Measurements from ENCODE around the gene OR6Y1. TPM values are rescaled to one million over a fixed set of nuclear protein-coding genes. Genes with fewer than 3 reads are reported as not detected.
A peak's percentile ranks its signal among the peaks of the same experiment; 100 is the strongest.

OR6Y1 gene
- total RNA-seq = not detected
- long read RNA-seq = 0 reads

GRCh38 chr1:158554352-158554751 is at the start of gene OR6Y1:
TSS of gene OR6Y1 (minus strand) at chr1:158554405. CDS start at chr1:158548105, 6,300 bp downstream.
- DNase-seq (no peak), ATAC-seq (peak; percentile 56)
- intact Hi-C loops (cut with micrococcal nuclease) = no loop called here

- no peak for ATAC-seq
- DNase-seq = no peak
- intact Hi-C loops (cut with micrococcal nuclease) = no loop called here
Observed at GRCh38 chr1:158600735-158601134, 46.5 kb upstream of the OR6Y1 start.

- DNase-seq = no peak
- ATAC-seq = no peak
- intact Hi-C loops (cut with micrococcal nuclease) = no loop called here
Observed at GRCh38 chr1:158586942-158587341, 32.7 kb upstream of the OR6Y1 start.

DNA sequence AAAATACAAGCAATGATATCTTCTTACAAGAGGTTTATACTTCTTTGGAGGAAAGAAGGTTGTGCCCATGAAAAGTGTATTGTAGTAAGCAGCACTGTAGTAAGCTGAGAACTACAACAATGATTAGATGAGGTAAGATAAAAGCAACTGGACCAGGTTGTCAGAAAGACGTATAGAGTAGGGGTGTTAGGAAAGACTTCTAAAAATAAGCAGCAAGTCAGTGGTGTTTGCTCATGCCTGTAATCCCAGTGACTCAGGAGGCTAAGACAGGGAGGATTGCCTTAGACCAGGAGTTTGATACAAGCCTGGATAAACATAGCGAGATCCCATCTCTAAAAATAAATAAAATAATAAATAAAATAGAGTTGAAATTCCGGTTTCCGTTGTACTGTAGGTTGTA is 29.8 kb upstream of the OR6Y1 start:
- DNase-seq = no peak
- intact Hi-C loops (cut with micrococcal nuclease) = no loop called here
- no peak for ATAC-seq

- DNase-seq = no peak
- intact Hi-C loops (cut with micrococcal nuclease) = no loop called here
- no peak for ATAC-seq
Observed at GRCh38 chr1:158579733-158580132, 25.5 kb upstream of the OR6Y1 start, which contains the start of gene OR10X1. TSS of gene OR10X1 (minus strand) at chr1:158579899. CDS start at chr1:158579899, 0 bp downstream.

- intact Hi-C loops (cut with micrococcal nuclease) = no loop called here
- no peak for ATAC-seq
- DNase-seq = no peak
Observed at GRCh38 chr1:158577561-158577960, 23.4 kb upstream of the OR6Y1 start.

GRCh38 chr1:158572226-158572625 is 18.0 kb upstream of the OR6Y1 start:
- ATAC-seq (no peak), DNase-seq (no peak)
- intact Hi-C loops (cut with micrococcal nuclease) = no loop called here

DNA sequence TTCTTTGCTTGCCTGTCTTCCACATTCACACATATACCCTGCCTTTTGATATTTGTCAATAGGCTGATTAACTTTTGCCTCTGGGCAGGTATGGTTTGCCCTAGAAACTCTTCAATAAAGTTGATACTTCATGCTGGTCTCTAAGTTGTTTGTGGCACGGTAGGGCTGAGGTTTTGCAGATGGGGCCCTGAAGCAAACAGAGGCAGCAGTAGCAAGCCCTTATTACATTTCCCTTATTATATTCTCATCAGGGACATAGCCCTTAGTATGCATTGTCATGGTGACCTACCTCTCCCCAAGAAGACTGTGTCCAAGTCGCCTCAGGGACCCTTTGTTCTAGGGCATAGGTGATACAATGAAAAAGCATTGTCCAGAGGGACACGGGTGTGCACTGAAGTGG is 16.3 kb upstream of the OR6Y1 start, which contains the start of gene OR6P1:
Gene OR6P1, minus strand, starts transcription at position 101 of the 400 bp plus-strand sequence. CDS start 6,976 bp downstream, outside the sequence.
- intact Hi-C loops (cut with micrococcal nuclease) = no loop called here
- no peak for ATAC-seq
- no peak for DNase-seq

GRCh38 chr1:158564608-158565007 is 10.4 kb upstream of the OR6Y1 start:
- ATAC-seq (no peak), DNase-seq (no peak)
- intact Hi-C loops (cut with micrococcal nuclease) = no loop called here

DNA sequence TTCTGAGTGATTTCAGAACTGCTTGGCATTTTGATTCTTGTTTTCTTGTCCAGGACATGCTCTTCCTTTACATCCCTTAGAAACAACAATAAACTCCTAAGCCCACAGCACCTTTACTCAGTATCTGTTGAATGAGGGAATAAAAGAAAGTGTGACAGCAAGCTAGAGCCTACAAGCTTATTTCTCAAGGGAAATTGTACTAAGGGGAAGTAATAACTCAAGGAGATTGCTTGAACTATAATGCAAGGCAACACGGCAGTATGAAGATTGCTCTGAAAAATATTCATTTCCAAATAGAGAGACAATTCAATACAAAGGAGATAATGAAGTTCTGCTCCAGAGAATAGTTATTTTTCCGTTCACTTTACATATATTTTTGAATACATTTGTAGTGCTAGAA is 9.6 kb upstream of the OR6Y1 start:
- intact Hi-C loops (cut with micrococcal nuclease) = no loop called here
- ATAC-seq (no peak), DNase-seq (no peak)

DNA sequence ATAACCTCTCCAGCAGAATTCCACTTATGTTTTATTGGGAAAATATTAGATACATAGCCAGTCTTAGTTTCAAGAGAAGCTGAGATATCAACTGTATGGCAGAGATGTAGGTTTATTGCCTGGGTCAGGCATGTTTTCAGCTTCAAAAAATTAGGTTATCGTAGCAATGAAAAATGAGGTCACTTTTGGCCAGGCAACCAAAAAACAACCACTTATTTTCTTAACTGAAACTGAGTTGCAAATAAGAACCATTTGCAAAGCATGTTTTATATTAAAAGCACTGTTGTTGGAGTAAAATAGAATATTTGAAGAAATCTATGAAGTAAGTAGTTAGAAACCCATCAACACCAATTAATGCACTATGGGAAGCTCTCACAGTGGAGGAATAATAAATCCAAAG is 5.5 kb upstream of the OR6Y1 start:
- intact Hi-C loops (cut with micrococcal nuclease) = no loop called here
- ATAC-seq = no peak
- no peak for DNase-seq

GRCh38 chr1:158552296-158552695 is 1.9 kb downstream of the OR6Y1 start:
- peak; percentile 23 for ATAC-seq
- no peak for DNase-seq
- intact Hi-C loops (cut with micrococcal nuclease) = no loop called here

DNA sequence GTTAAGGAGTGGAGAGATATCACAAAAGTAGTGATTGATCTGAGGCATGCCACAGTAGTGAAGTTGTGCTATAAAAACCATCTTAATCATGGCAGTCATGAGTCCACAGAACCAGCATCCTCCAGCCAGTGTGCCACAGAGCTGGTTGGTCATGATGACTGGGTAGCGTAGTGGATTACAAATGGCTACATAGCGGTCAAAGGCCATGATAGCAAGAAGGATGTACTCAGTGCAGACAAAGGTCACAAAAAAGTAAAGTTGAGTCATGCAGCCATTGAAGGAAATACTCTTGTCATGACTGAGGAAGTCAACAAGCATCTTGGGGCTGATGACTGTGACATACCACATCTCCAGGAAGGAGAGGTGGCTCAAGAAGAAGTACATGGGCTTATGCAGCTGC is 6.7 kb downstream of the OR6Y1 start:
- ATAC-seq (no peak), DNase-seq (no peak)

GRCh38 chr1:158537609-158538008 is 16.6 kb downstream of the OR6Y1 start:
- intact Hi-C loops (cut with micrococcal nuclease) = no loop called here
- no peak for DNase-seq
- no peak for ATAC-seq

More for the DNA sequence above, 6.7 kb downstream of the OR6Y1 start:
- intact Hi-C loops (cut with micrococcal nuclease) = no loop called here

DNA sequence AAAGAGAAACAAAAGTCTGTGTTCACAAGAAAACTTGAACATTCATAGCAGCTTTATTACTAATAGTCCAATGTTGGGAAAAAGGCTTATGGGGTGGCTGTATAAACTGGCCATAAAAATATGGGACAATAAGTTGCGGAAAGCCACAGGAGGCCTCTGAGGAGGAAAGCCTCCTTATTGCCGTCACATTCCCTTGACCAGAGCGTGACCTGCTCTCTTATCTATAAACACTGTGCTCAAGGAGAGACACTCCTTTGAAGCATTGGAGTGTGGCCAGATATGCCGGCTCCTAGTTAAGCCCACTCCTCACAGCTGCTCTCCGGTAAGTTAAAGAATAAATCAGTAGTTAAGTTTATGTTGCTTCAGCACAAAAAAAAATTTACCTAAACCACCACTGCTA is 19.7 kb downstream of the OR6Y1 start:
- no peak for ATAC-seq
- DNase-seq = no peak
- intact Hi-C loops (cut with micrococcal nuclease) = no loop called here

- ATAC-seq (no peak), DNase-seq (no peak)
- intact Hi-C loops (cut with micrococcal nuclease) = no loop called here
Observed at GRCh38 chr1:158527190-158527815, 26.9 kb downstream of the OR6Y1 start.

DNA sequence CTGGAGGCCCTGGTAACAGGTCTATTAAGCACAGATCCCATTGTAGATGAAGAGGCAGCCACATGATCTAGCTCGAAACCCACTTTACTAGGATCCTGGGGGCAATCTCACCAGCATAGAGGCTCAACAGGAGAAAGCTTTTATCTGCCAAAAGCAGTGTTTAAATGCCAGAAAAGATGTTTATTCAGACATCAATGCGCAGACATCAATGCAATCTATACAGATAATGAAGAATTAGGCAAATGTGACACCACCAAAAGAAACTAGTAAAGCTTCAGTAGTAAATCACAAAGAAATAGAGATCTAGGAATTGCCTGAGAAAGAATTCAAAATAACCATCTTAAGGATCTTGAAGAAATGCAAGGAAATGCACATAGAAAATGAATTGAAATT is 32.5 kb downstream of the OR6Y1 start:
- intact Hi-C loops (cut with micrococcal nuclease) = no loop called here
- no peak for DNase-seq
- no peak for ATAC-seq

DNA sequence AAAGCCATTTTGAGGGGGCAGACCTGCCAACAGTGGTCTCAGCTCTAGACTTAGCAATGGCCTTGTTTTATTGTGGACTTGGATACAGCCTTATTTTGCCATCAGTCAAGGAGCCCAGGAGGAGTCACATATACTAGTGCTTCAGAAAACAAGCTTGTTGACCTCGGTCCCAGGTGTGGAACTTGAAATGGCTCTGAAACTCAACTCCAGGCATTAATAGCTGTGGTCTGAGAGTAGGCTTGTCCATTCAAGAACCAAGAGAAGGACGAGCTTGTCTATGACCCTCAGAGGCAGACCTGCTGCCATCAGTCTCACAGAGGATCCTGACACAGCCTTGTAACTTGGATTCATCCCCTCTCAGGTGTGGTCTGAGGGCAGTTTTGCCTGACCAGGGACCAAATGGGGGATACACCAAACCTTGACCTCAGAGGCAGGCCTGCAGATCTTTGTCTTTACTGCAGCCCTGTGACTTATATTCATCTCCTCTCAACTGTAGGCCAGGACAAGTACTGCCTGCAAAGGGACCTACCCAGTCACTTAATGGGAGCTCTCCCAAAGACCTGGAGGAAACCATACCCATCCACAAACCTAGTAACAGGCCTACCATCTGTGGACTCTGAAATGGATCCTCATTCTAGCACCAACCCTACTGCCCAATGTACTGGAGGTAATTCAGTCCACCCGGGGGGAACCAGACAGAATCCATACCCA is 33.1 kb downstream of the OR6Y1 start:
- DNase-seq (no peak), ATAC-seq (no peak)
- intact Hi-C loops (cut with micrococcal nuclease) = no loop called here

- intact Hi-C loops (cut with micrococcal nuclease) = no loop called here
- DNase-seq = no peak
- no peak for ATAC-seq
Observed at GRCh38 chr1:158520021-158520420, 34.2 kb downstream of the OR6Y1 start.

DNA sequence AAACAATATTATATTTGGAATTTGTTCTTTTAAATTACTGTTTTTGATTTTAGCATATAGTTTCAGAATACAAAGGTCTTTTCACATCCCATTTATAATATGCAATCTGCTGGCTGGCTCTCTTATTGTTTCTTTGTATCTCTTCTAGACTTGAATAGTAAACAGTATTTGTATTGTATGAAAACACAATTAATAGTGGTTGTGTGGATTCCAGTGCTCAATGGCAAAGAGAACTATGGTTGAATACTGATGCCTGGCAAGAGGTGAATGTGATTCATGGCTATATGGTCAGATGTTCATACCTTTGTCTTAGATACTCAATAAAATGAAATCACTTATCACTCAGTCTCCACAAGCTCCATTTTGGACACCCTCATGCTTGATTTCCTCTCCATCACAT is 37.2 kb downstream of the OR6Y1 start:
- DNase-seq (no peak), ATAC-seq (no peak)
- intact Hi-C loops (cut with micrococcal nuclease) = no loop called here
